Upper lobe of right lung (tissue), 1 donor: ENCODE results near the gene NACA2. TPM values are rescaled to one million over a fixed set of nuclear protein-coding genes. Genes with fewer than 3 reads are reported as not detected.

Experiments used
- ATAC-seq: fragments of 200-7000 bp; cut with Tn5 transposase; one replicate; pipeline ENCODE4 v1.9.1; 2020; ENCODE audit warnings: mild to moderate bottlenecking, moderate library complexity
- DNase-seq: peaks from one replicate; pipeline ENCODE4 v3.0.0-alpha.2; 2020
- H3K27ac ChIP-seq: fragments of 200-600 bp; one replicate; pipeline ENCODE4 v1.8.0; 2022
- H3K27me3 ChIP-seq: fragments of 200-600 bp; one replicate; pipeline ENCODE4 v1.8.0; 2022; ENCODE audit warnings: mild to moderate bottlenecking
- H3K36me3 ChIP-seq: fragments of 200-600 bp; one replicate; pipeline ENCODE4 v1.8.0; 2022
- H3K4me1 ChIP-seq: fragments of 200-600 bp; one replicate; pipeline ENCODE4 v1.8.0; 2022
- H3K4me3 ChIP-seq: fragments of 200-600 bp; one replicate; pipeline ENCODE4 v1.8.0; 2022; ENCODE audit warnings: mild to moderate bottlenecking
- H3K9me3 ChIP-seq: fragments of 200-600 bp; one replicate; pipeline ENCODE4 v1.8.0; 2022
- intact Hi-C: fragments of 100-400 bp; cut with DNase I; formaldehyde crosslinking; loops from one replicate; pipeline ENCODE4 v1.11.0; 2022
- total RNA-seq: library from RNA; stranded (reverse); fragmentation: NEBNext Ultra II Directional; extraction: Animal tissue kit (Norgen Biotek cat#: 25700); gene quantifications from one replicate; pipeline ENCODE4 v1.2.1, GENCODE V29; 2021
- TF ChIP-seq, protein P1 (sequence below): fragments of 200-600 bp; IDR thresholded peaks from one replicate; pipeline ENCODE4 v1.8.0; 2022; ENCODE audit warnings: antibody characterized with exemption
- donor health status: DM: no; HTN: yes; CAD: no; lungs with severe emphysema.

The NACA2 gene
- total RNA-seq, 1 donor from 2014 or later: not detected

- intact Hi-C loops: no loop called here
- no peaks in the 10 kb centered on the region for H3K27me3 ChIP-seq
- H3K4me1 ChIP-seq: no peaks in the 10 kb centered on the region
- DNase-seq (no peak), ATAC-seq (no peak)
- H3K27ac ChIP-seq: no peak overlapping the region
- TF ChIP-seq, protein P1, sequence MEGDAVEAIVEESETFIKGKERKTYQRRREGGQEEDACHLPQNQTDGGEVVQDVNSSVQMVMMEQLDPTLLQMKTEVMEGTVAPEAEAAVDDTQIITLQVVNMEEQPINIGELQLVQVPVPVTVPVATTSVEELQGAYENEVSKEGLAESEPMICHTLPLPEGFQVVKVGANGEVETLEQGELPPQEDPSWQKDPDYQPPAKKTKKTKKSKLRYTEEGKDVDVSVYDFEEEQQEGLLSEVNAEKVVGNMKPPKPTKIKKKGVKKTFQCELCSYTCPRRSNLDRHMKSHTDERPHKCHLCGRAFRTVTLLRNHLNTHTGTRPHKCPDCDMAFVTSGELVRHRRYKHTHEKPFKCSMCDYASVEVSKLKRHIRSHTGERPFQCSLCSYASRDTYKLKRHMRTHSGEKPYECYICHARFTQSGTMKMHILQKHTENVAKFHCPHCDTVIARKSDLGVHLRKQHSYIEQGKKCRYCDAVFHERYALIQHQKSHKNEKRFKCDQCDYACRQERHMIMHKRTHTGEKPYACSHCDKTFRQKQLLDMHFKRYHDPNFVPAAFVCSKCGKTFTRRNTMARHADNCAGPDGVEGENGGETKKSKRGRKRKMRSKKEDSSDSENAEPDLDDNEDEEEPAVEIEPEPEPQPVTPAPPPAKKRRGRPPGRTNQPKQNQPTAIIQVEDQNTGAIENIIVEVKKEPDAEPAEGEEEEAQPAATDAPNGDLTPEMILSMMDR: no peak
- no peak overlapping the region for H3K4me3 ChIP-seq
- H3K36me3 ChIP-seq: no peaks in the 10 kb centered on the region
- H3K9me3 ChIP-seq: no peaks in the 10 kb centered on the region
These were observed 25.8 kb downstream of the NACA2 start for GRCh38 chr17:61565213-61565612.

DNA sequence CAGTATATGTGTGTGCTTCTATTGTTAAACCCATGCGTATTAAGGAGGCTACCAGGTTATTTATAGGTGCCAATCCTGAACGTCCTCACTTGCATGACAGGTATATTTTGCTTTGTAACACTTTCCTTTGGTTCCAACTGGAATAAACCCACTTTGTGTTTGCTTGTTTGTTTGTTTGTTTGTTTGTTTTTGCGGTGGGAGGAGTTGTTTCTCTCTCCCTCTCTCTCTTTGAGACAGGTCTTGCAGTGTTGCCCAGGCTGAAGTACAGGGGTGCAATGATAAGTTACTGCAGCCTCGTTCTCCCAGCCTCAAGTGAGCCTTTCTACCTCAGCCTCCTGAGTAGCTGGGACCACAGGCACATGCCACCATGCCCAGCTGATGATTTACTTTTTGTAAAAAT is 28.7 kb downstream of the NACA2 start:
- ATAC-seq: no peak
- intact Hi-C loops: no loop called here
- H3K36me3 ChIP-seq: no peaks in the 10 kb centered on the region
- no peaks in the 10 kb centered on the region for H3K9me3 ChIP-seq
- DNase-seq: no peak
- TF ChIP-seq, protein P1: no peak
- H3K27me3 ChIP-seq: no peaks in the 10 kb centered on the region
- no peaks in the 10 kb centered on the region for H3K4me1 ChIP-seq
- H3K4me3 ChIP-seq: no peak overlapping the region
- H3K27ac ChIP-seq: no peak overlapping the region

DNA sequence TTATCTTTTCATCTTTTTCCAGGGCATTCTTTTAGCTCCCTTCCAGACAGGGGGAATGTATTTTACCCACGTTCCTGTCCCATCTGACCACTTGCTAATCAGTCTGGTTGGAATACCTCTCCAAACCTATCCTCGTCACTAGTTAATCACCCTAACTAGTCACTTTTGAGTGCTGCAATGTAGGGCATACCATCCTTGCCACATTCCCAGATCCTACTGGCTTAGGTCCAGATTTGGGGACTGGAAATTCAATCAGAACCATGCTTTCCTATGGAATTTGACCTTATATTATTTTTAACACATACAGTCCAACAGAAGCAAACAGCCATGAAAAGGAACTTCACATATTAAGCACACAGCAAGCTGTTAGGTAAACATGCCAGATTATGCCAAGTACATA is 29.7 kb downstream of the NACA2 start:
- Histone ChIP-seq H3K9me3 (no peaks in the 10 kb centered on the region), H3K27ac (no peak overlapping the region), H3K36me3 (no peaks in the 10 kb centered on the region), H3K4me3 (no peak overlapping the region), H3K27me3 (no peaks in the 10 kb centered on the region), H3K4me1 (no peaks in the 10 kb centered on the region)
- DNase-seq (no peak), ATAC-seq (no peak)
- TF ChIP-seq, protein P1: no peak
- intact Hi-C loops: no loop called here

DNA sequence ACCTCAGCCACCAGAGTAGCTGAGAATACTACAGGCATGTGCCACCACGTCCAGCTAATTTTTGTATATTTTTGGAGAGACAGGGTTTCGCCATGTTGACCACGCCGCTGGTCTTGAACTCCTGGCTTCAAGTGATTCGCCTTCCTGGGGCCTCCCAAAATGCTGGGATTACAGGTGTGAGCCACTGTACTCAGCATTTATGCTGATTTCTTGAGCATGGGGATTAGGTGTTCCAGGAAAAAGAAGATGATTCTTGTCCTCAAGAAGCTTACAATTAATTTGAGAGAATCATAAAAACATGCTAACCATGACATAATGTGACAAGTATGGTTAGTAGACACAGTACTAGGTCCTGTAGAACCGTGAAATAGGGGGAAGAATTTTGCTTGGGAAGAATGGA is 30.9 kb downstream of the NACA2 start:
- Histone ChIP-seq H3K9me3 (no peaks in the 10 kb centered on the region), H3K36me3 (no peaks in the 10 kb centered on the region), H3K27ac (no peak overlapping the region), H3K27me3 (no peaks in the 10 kb centered on the region), H3K4me1 (no peaks in the 10 kb centered on the region), H3K4me3 (no peak overlapping the region)
- TF ChIP-seq, protein P1: no peak
- ATAC-seq (no peak), DNase-seq (no peak)
- intact Hi-C loops: no loop called here

GRCh38 chr17:61556224-61557188 is 34.5 kb downstream of the NACA2 start:
- Histone ChIP-seq H3K4me3 (peak overlapping the region; percentile 2), H3K27ac (no peak overlapping the region), H3K36me3 (no peaks in the 10 kb centered on the region), H3K4me1 (no peaks in the 10 kb centered on the region), H3K27me3 (no peaks in the 10 kb centered on the region), H3K9me3 (no peaks in the 10 kb centered on the region)
- TF ChIP-seq, protein P1: no peak
- intact Hi-C loops: no loop called here
- no peak for DNase-seq
- ATAC-seq: no peak
